SK-N-MC (cell line): ENCODE results near the gene MTCH1.

Experiments used
- DNase-seq: peaks from one replicate; pipeline ENCODE4 v3.0.0-alpha.2; 2011; ENCODE audit warnings: low read depth, low spot score
- H3K27ac ChIP-seq: fragments of 200-600 bp; sonication (generic); 2 replicates; pipeline ENCODE4 v1.5.1; 2016; ENCODE audit warnings: mixed run types
- H3K36me3 ChIP-seq: fragments of 200-600 bp; sonication (generic); 2 replicates; pipeline ENCODE4 v1.6.1; 2017; ENCODE audit warnings: antibody characterized with exemption, low read length, mixed read lengths; ENCODE audit not compliant: insufficient read depth
- H3K4me3 ChIP-seq: fragments of 200-600 bp; sonication (generic); 2 replicates; pipeline ENCODE4 v1.5.1; 2016
- H3K9ac ChIP-seq: fragments of 200-600 bp; sonication (generic); 2 replicates; pipeline ENCODE4 v1.8.0; 2017; ENCODE audit warnings: mixed run types, mixed read lengths; ENCODE audit not compliant: insufficient read length
- H3K9me3 ChIP-seq: fragments of 200-600 bp; sonication (generic); 2 replicates; pipeline ENCODE4 v1.6.1; 2017; ENCODE audit warnings: low read depth, mild to moderate bottlenecking, antibody characterized with exemption, low read length, moderate library complexity, mixed read lengths
- EZH2 ChIP-seq: fragments of 200-600 bp; sonication (generic); IDR thresholded peaks from one replicate; pipeline ENCODE4 v1.6.1; 2017; ENCODE audit warnings: antibody characterized with exemption
- FOXP2 ChIP-seq: optimal IDR thresholded peaks from 2 replicates; pipeline ENCODE3; 2011; ENCODE audit warnings: mild to moderate bottlenecking, moderate library complexity; ENCODE audit not compliant: insufficient read depth; ENCODE audit errors: extremely low read length, control extremely low read depth
- POLR2AphosphoS5 ChIP-seq: IDR thresholded peaks from 2 replicates; pipeline ENCODE4 v1.6.1; 2012; ENCODE audit warnings: mild to moderate bottlenecking, low read depth, low read length, borderline replicate concordance

Gene MTCH1

GRCh38 chr6:36938536-36938935 is 47.5 kb downstream of the MTCH1 start:
- Histone ChIP-seq H3K9ac (no peak overlapping the region), H3K36me3 (no peaks in the 10 kb centered on the region), H3K4me3 (no peak overlapping the region), H3K9me3 (no peaks in the 10 kb centered on the region), H3K27ac (no peak overlapping the region)
- DNase-seq, result no peak
- TF ChIP-seq FOXP2 (no peak), POLR2AphosphoS5 (no peak), EZH2 (no peak)

GRCh38 chr6:36937896-36938295 is 48.1 kb downstream of the MTCH1 start:
- H3K27ac ChIP-seq, result no peak overlapping the region
- DNase-seq, result no peak
- H3K4me3 ChIP-seq, result no peak overlapping the region
- no peaks in the 10 kb centered on the region for H3K9me3 ChIP-seq
- no peak for TF ChIP-seq POLR2AphosphoS5
- TF ChIP-seq EZH2, result no peak
- no peak for TF ChIP-seq FOXP2
- no peak overlapping the region for H3K9ac ChIP-seq
- H3K36me3 ChIP-seq, result no peaks in the 10 kb centered on the region

- DNase-seq, result no peak
- no peak overlapping the region for H3K4me3 ChIP-seq
- H3K27ac ChIP-seq, result no peak overlapping the region
- H3K36me3 ChIP-seq, result no peaks in the 10 kb centered on the region
- no peaks in the 10 kb centered on the region for H3K9me3 ChIP-seq
- no peak overlapping the region for H3K9ac ChIP-seq
- TF ChIP-seq POLR2AphosphoS5 (no peak), FOXP2 (no peak)
Measured at GRCh38 chr6:36936824-36937223, 49.2 kb downstream of the MTCH1 start.

- Histone ChIP-seq H3K27ac (no peak overlapping the region), H3K9ac (no peak overlapping the region), H3K9me3 (no peaks in the 10 kb centered on the region), H3K4me3 (no peak overlapping the region), H3K36me3 (no peaks in the 10 kb centered on the region)
- DNase-seq, result no peak
- TF ChIP-seq EZH2 (no peak), FOXP2 (no peak), POLR2AphosphoS5 (no peak)
Measured at GRCh38 chr6:36934901-36935300, 51.1 kb downstream of the MTCH1 start.

- TF ChIP-seq EZH2 (no peak), FOXP2 (no peak), POLR2AphosphoS5 (no peak)
- DNase-seq, result no peak
- Histone ChIP-seq H3K27ac (no peak overlapping the region), H3K9ac (no peak overlapping the region), H3K9me3 (no peaks in the 10 kb centered on the region), H3K4me3 (no peak overlapping the region), H3K36me3 (no peaks in the 10 kb centered on the region)
Measured at GRCh38 chr6:36933519-36933918, 52.5 kb downstream of the MTCH1 start.

GRCh38 chr6:36933102-36933501 is 52.9 kb downstream of the MTCH1 start:
- Histone ChIP-seq H3K9me3 (no peaks in the 10 kb centered on the region), H3K27ac (no peak overlapping the region), H3K4me3 (no peak overlapping the region), H3K36me3 (no peaks in the 10 kb centered on the region), H3K9ac (no peak overlapping the region)
- TF ChIP-seq EZH2, result no peak
- no peak for TF ChIP-seq POLR2AphosphoS5
- TF ChIP-seq FOXP2, result no peak
- DNase-seq, result no peak

GRCh38 chr6:36930483-36930882 is 55.5 kb downstream of the MTCH1 start:
- DNase-seq, result no peak
- no peak overlapping the region for H3K27ac ChIP-seq
- H3K36me3 ChIP-seq, result no peaks in the 10 kb centered on the region
- H3K9ac ChIP-seq, result no peak overlapping the region
- no peaks in the 10 kb centered on the region for H3K9me3 ChIP-seq
- TF ChIP-seq EZH2 (no peak), POLR2AphosphoS5 (no peak), FOXP2 (no peak)
- H3K4me3 ChIP-seq, result no peak overlapping the region

GRCh38 chr6:36929607-36930006 is 56.4 kb downstream of the MTCH1 start:
- Histone ChIP-seq H3K36me3 (no peaks in the 10 kb centered on the region), H3K4me3 (no peak overlapping the region), H3K27ac (no peak overlapping the region), H3K9me3 (no peaks in the 10 kb centered on the region), H3K9ac (no peak overlapping the region)
- DNase-seq, result no peak
- TF ChIP-seq EZH2 (no peak), POLR2AphosphoS5 (no peak), FOXP2 (no peak)

GRCh38 chr6:36929152-36929551 is 56.8 kb downstream of the MTCH1 start:
- Histone ChIP-seq H3K9me3 (no peaks in the 10 kb centered on the region), H3K9ac (no peak overlapping the region), H3K36me3 (no peaks in the 10 kb centered on the region; the same call in 1 of the 2 replicates), H3K27ac (no peak overlapping the region), H3K4me3 (no peak overlapping the region)
- DNase-seq, result no peak
- TF ChIP-seq EZH2, result no peak
- TF ChIP-seq POLR2AphosphoS5, result no peak
- no peak for TF ChIP-seq FOXP2

GRCh38 chr6:36928547-36928918 is 57.5 kb downstream of the MTCH1 start:
- Histone ChIP-seq H3K27ac (no peak overlapping the region), H3K4me3 (no peak overlapping the region), H3K9ac (no peak overlapping the region), H3K9me3 (no peaks in the 10 kb centered on the region), H3K36me3 (no peaks in the 10 kb centered on the region; the same call in 1 of the 2 replicates)
- no peak for DNase-seq
- TF ChIP-seq FOXP2, result no peak
- no peak for TF ChIP-seq EZH2
- no peak for TF ChIP-seq POLR2AphosphoS5
